Measurements from ENCODE around the gene ITGA1. TPM values are rescaled to one million over a fixed set of nuclear protein-coding genes. Genes with fewer than 3 reads are reported as not detected.

The ITGA1 gene
- total RNA-seq, 1 experiment from 2014 or later, result 1.6 TPM

- no peak for DNase-seq (ENCODE audit: low read depth, low spot score)
- Histone ChIP-seq H3K9me3 (ENCODE audit: control insufficient read depth, insufficient read depth, low read depth, low read length) (no peaks in the 10 kb centered on the region), H3K4me3 (ENCODE audit: low read depth in 2 of 2, low read length in 2 of 2) (no peak overlapping the region), H3K4me1 (ENCODE audit: control insufficient read depth, insufficient read depth, low read length) (no peaks in the 10 kb centered on the region), H3K36me3 (ENCODE audit: control insufficient read depth, insufficient read depth, low read length) (no peaks in the 10 kb centered on the region), H3K27me3 (ENCODE audit: control insufficient read depth, insufficient read depth, low read length) (peaks cover 10% of the 10 kb centered on the region; the same call in 1 of the 2 replicates), H3K27ac (ENCODE audit: low read length) (no peak overlapping the region)
- no peak for ATAC-seq
- in situ Hi-C loops (cut with HindIII; ENCODE audit: low pct_unique_long_range_greater_than_20kb, low sequenced_read_pairs) (no loop called here), intact Hi-C loops (cut with micrococcal nuclease; ENCODE audit: unreplicated experiment) (no loop called here)
- POLR2A ChIA-PET, result interaction anchor here (0.5 kb wide), 1 partner anchor 26 kb away, joined by 3 read pairs; no protein-coding TSS in a partner anchor
- CTCF ChIA-PET, result interaction anchor here (0.6 kb wide), 1 partner anchor 73 kb away, joined by 4 read pairs; no protein-coding TSS in a partner anchor
- no TSS peak for BruUV-seq (replicated peaks)
- TF ChIP-seq POLR2AphosphoS5 (IDR thresholded peaks at IDR 0.05; ENCODE audit: low read depth, low read length) (no peak), REST (IDR thresholded peaks at IDR 0.05; ENCODE audit: insufficient read depth in 1 of 2, low read depth in 2 of 2, low read length in 1 of 2) (no peak), SIN3A (IDR thresholded peaks at IDR 0.05; ENCODE audit: borderline replicate concordance, insufficient read depth, low read depth, low read length) (no peak), CTCF (IDR thresholded peaks at IDR 0.05) (no peak), TCF7L2 (IDR thresholded peaks at IDR 0.05; ENCODE audit: low read depth, low read length) (no peak)
These were observed 8.5 kb upstream of the ITGA1 start for GRCh38 chr5:52779213-52779612.

GRCh38 chr5:52783226-52783959 is 4.3 kb upstream of the ITGA1 start:
- in situ Hi-C loops (cut with HindIII; ENCODE audit: low pct_unique_long_range_greater_than_20kb, low sequenced_read_pairs), result no loop called here
- intact Hi-C loops (cut with micrococcal nuclease; ENCODE audit: unreplicated experiment), result loop anchor here (10.0 kb wide), 1 partner anchor 331 kb away; no protein-coding TSS in a partner anchor
- no peaks in the 10 kb centered on the region; the same call in 1 of the 2 replicates for H3K36me3 ChIP-seq (ENCODE audit: control insufficient read depth, insufficient read depth, low read length)
- ATAC-seq (no peak), DNase-seq (ENCODE audit: low read depth, low spot score) (no peak)
- H3K27ac ChIP-seq (ENCODE audit: low read length), result no peak overlapping the region
- H3K4me1 ChIP-seq (ENCODE audit: control insufficient read depth, insufficient read depth, low read length), result peaks cover 5% of the 10 kb centered on the region; the same call in 1 of the 2 replicates
- no TSS peak for BruUV-seq (replicated peaks)
- peaks cover 17% of the 10 kb centered on the region for H3K27me3 ChIP-seq (ENCODE audit: control insufficient read depth, insufficient read depth, low read length)
- H3K9me3 ChIP-seq (ENCODE audit: control insufficient read depth, insufficient read depth, low read depth, low read length), result no peaks in the 10 kb centered on the region
- H3K4me3 ChIP-seq (ENCODE audit: low read depth in 2 of 2, low read length in 2 of 2), result no peak overlapping the region
- CTCF ChIA-PET, result no interaction called here
- POLR2A ChIA-PET, result no interaction called here
- TF ChIP-seq SIN3A (IDR thresholded peaks at IDR 0.05; ENCODE audit: borderline replicate concordance, insufficient read depth, low read depth, low read length) (no peak), REST (IDR thresholded peaks at IDR 0.05; ENCODE audit: insufficient read depth in 1 of 2, low read depth in 2 of 2, low read length in 1 of 2) (no peak), TCF7L2 (IDR thresholded peaks at IDR 0.05; ENCODE audit: low read depth, low read length) (no peak), CTCF (IDR thresholded peaks at IDR 0.05) (no peak)

All from Panc1 (cell line).